Stimulated activated CD8-positive, alpha-beta memory T cell treated with anti-CD3 and anti-CD28 coated beads, Interleukin-4, amount 100 ng/mL, for 1 hour (primary cell): ENCODE data around the gene TMPRSS4.
"Not testable (repeated sequence)": the region's sequence is repeated elsewhere in the genome, so short reads cannot be mapped to it uniquely, and the experiment has no call there.

Experiments
- DNase-seq, 2 donors: peaks; one replicate each; pipeline ENCODE4 v3.0.0-alpha.2; 2020; ENCODE audit warnings: low read depth in 2 of 2, low spot score in 1 of 2

TMPRSS4 gene

GRCh38 chr11:118055966-118056365 lies 20.9 kb upstream of the TMPRSS4 start:
- no peak for DNase-seq

GRCh38 chr11:118056806-118057205 lies 20.1 kb upstream of the TMPRSS4 start:
- no peak for DNase-seq

- DNase-seq, result no peak
Observed at GRCh38 chr11:118057251-118058145, 19.4 kb upstream of the TMPRSS4 start.

- DNase-seq, result no peak
Observed at GRCh38 chr11:118058311-118059245, 18.3 kb upstream of the TMPRSS4 start.

GRCh38 chr11:118059246-118059940 lies 17.5 kb upstream of the TMPRSS4 start:
- no peak for DNase-seq

GRCh38 chr11:118060081-118060661 lies 16.7 kb upstream of the TMPRSS4 start:
- no peak for DNase-seq

- DNase-seq, result no peak
Observed at GRCh38 chr11:118060869-118061268, 16.0 kb upstream of the TMPRSS4 start.

- no peak for DNase-seq
Observed at GRCh38 chr11:118061586-118062125, 15.2 kb upstream of the TMPRSS4 start.

- DNase-seq, result not testable (repeated sequence)
Observed at GRCh38 chr11:118062181-118062580, 14.7 kb upstream of the TMPRSS4 start.

- not testable (repeated sequence) for DNase-seq
Observed at GRCh38 chr11:118062631-118063030, 14.2 kb upstream of the TMPRSS4 start.

- no peak for DNase-seq
Observed at GRCh38 chr11:118064956-118065355, 11.9 kb upstream of the TMPRSS4 start.

GRCh38 chr11:118065384-118065783 lies 11.5 kb upstream of the TMPRSS4 start:
- DNase-seq, result no peak

GRCh38 chr11:118067006-118067405 lies 9.9 kb upstream of the TMPRSS4 start:
- DNase-seq, result no peak

GRCh38 chr11:118068206-118068944 lies 8.5 kb upstream of the TMPRSS4 start:
- no peak for DNase-seq

- no peak for DNase-seq
Observed at GRCh38 chr11:118068945-118069612, 7.8 kb upstream of the TMPRSS4 start.

- no peak for DNase-seq
Observed at GRCh38 chr11:118071416-118072030, 5.4 kb upstream of the TMPRSS4 start.

GRCh38 chr11:118073554-118073953 lies 3.3 kb upstream of the TMPRSS4 start:
- no peak for DNase-seq

- no peak for DNase-seq
Observed at GRCh38 chr11:118074091-118074685, 2.7 kb upstream of the TMPRSS4 start.

GRCh38 chr11:118074785-118075184 lies 2.1 kb upstream of the TMPRSS4 start:
- DNase-seq, result no peak
